DND-41 (cell line): ENCODE data around the gene CELA2B.

Source experiments
- EZH2 ChIP-seq: IDR thresholded peaks from 3 replicates; pipeline ENCODE4 v1.6.1; 2012; ENCODE audit warnings: borderline replicate concordance, low read depth, mild to moderate bottlenecking, moderate library complexity, low read length, inconsistent platforms; ENCODE audit not compliant: severe bottlenecking
- TF ChIP-seq, protein P1 (sequence below): IDR thresholded peaks from 2 replicates; pipeline ENCODE4 v1.5.1; 2012; ENCODE audit warnings: borderline replicate concordance, low read length, moderate library complexity, mild to moderate bottlenecking; ENCODE audit not compliant: poor library complexity, severe bottlenecking; ENCODE audit errors: extremely low read depth

DNA sequence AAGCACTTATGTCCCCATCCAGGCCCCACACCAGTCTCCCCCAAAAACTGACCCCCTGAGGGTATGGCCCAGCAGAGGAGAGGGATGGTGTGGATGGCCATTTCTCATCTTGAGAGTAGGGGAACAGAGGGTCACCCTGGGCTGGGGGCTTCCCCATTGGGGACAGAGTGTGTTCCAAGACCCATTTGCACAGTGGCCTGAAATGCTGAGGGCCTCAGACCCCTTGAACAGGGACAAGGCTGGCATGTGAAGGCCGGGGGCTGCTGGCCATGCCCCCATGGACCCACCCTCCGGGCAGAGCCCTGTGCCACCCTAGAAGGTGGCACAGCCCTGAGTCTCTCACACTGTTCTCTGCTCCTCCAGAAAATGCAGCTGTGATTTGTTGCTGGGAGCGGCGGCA lies 29.7 kb upstream of the CELA2B start:
- TF ChIP-seq, protein P1, sequence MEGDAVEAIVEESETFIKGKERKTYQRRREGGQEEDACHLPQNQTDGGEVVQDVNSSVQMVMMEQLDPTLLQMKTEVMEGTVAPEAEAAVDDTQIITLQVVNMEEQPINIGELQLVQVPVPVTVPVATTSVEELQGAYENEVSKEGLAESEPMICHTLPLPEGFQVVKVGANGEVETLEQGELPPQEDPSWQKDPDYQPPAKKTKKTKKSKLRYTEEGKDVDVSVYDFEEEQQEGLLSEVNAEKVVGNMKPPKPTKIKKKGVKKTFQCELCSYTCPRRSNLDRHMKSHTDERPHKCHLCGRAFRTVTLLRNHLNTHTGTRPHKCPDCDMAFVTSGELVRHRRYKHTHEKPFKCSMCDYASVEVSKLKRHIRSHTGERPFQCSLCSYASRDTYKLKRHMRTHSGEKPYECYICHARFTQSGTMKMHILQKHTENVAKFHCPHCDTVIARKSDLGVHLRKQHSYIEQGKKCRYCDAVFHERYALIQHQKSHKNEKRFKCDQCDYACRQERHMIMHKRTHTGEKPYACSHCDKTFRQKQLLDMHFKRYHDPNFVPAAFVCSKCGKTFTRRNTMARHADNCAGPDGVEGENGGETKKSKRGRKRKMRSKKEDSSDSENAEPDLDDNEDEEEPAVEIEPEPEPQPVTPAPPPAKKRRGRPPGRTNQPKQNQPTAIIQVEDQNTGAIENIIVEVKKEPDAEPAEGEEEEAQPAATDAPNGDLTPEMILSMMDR, result no peak
- no peak for TF ChIP-seq EZH2
